Measurements from ENCODE around the gene LRFN2. TPM values are rescaled to one million over a fixed set of nuclear protein-coding genes. Genes with fewer than 3 reads are reported as not detected.

The LRFN2 gene
- polyA plus RNA-seq, 2 donors: 0.26 to 0.28 TPM

- 60 to 70% methylated on average over 9 of the region's 9 CpGs for WGBS, 2 donors
- no peaks in the 10 kb centered on the region for H3K4me1 ChIP-seq (ENCODE audit: control insufficient read depth in 2 of 2, insufficient read depth in 2 of 2, low read length in 1 of 2)
- H3K27ac ChIP-seq (ENCODE audit: low read depth in 2 of 2, low read length in 1 of 2): no peak overlapping the region
- no peaks in the 10 kb centered on the region for H3K27me3 ChIP-seq (ENCODE audit: control insufficient read depth in 1 of 2, insufficient read depth in 2 of 2, low read length in 2 of 2)
- no peaks in the 10 kb centered on the region for H3K9me3 ChIP-seq (ENCODE audit: control insufficient read depth in 2 of 2, insufficient read depth in 1 of 2, low read depth in 1 of 2, low read length in 1 of 2)
- no peaks in the 10 kb centered on the region for H3K36me3 ChIP-seq (ENCODE audit: control insufficient read depth in 2 of 2, insufficient read depth in 2 of 2, low read length in 1 of 2)
- no peak overlapping the region for H3K4me3 ChIP-seq (ENCODE audit: low read depth in 1 of 2, low read length in 2 of 2)
Observed at GRCh38 chr6:40620574-40621240, 33.5 kb upstream of the LRFN2 start.

- WGBS, 2 donors: 53 to 57% methylated on average over 6 of the region's 6 CpGs
- H3K27ac ChIP-seq (ENCODE audit: low read depth in 2 of 2, low read length in 1 of 2): no peak overlapping the region
- no peaks in the 10 kb centered on the region for H3K4me1 ChIP-seq (ENCODE audit: control insufficient read depth in 2 of 2, insufficient read depth in 2 of 2, low read length in 1 of 2)
- peaks cover 0 to 4% of the 10 kb centered on the region in 2 donors for H3K27me3 ChIP-seq (ENCODE audit: control insufficient read depth in 1 of 2, insufficient read depth in 2 of 2, low read length in 2 of 2)
- no peak overlapping the region for H3K4me3 ChIP-seq (ENCODE audit: low read depth in 1 of 2, low read length in 2 of 2)
- H3K36me3 ChIP-seq (ENCODE audit: control insufficient read depth in 2 of 2, insufficient read depth in 2 of 2, low read length in 1 of 2): no peaks in the 10 kb centered on the region
- no peaks in the 10 kb centered on the region for H3K9me3 ChIP-seq (ENCODE audit: control insufficient read depth in 2 of 2, insufficient read depth in 1 of 2, low read depth in 1 of 2, low read length in 1 of 2)
Observed at GRCh38 chr6:40614671-40615070, 27.5 kb upstream of the LRFN2 start.

GRCh38 chr6:40611912-40612311 lies 24.7 kb upstream of the LRFN2 start:
- H3K36me3 ChIP-seq (ENCODE audit: control insufficient read depth in 2 of 2, insufficient read depth in 2 of 2, low read length in 1 of 2): no peaks in the 10 kb centered on the region
- H3K27me3 ChIP-seq (ENCODE audit: control insufficient read depth in 1 of 2, insufficient read depth in 2 of 2, low read length in 2 of 2): peaks cover 0 to 4% of the 10 kb centered on the region in 2 donors
- no peak overlapping the region for H3K4me3 ChIP-seq (ENCODE audit: low read depth in 1 of 2, low read length in 2 of 2)
- no peaks in the 10 kb centered on the region for H3K4me1 ChIP-seq (ENCODE audit: control insufficient read depth in 2 of 2, insufficient read depth in 2 of 2, low read length in 1 of 2)
- H3K9me3 ChIP-seq (ENCODE audit: control insufficient read depth in 2 of 2, insufficient read depth in 1 of 2, low read depth in 1 of 2, low read length in 1 of 2): no peaks in the 10 kb centered on the region
- 72 to 81% methylated on average over 8 of the region's 8 CpGs for WGBS, 2 donors
- H3K27ac ChIP-seq (ENCODE audit: low read depth in 2 of 2, low read length in 1 of 2): no peak overlapping the region

GRCh38 chr6:40611434-40611833 lies 24.3 kb upstream of the LRFN2 start:
- Histone ChIP-seq H3K9me3 (ENCODE audit: control insufficient read depth in 2 of 2, insufficient read depth in 1 of 2, low read depth in 1 of 2, low read length in 1 of 2) (no peaks in the 10 kb centered on the region), H3K27me3 (ENCODE audit: control insufficient read depth in 1 of 2, insufficient read depth in 2 of 2, low read length in 2 of 2) (peaks cover 0 to 4% of the 10 kb centered on the region in 2 donors), H3K4me3 (ENCODE audit: low read depth in 1 of 2, low read length in 2 of 2) (no peak overlapping the region), H3K4me1 (ENCODE audit: control insufficient read depth in 2 of 2, insufficient read depth in 2 of 2, low read length in 1 of 2) (no peaks in the 10 kb centered on the region), H3K27ac (ENCODE audit: low read depth in 2 of 2, low read length in 1 of 2) (no peak overlapping the region), H3K36me3 (ENCODE audit: control insufficient read depth in 2 of 2, insufficient read depth in 2 of 2, low read length in 1 of 2) (no peaks in the 10 kb centered on the region)
- WGBS, 2 donors: 59 to 70% methylated on average over 5 of the region's 5 CpGs

DNA sequence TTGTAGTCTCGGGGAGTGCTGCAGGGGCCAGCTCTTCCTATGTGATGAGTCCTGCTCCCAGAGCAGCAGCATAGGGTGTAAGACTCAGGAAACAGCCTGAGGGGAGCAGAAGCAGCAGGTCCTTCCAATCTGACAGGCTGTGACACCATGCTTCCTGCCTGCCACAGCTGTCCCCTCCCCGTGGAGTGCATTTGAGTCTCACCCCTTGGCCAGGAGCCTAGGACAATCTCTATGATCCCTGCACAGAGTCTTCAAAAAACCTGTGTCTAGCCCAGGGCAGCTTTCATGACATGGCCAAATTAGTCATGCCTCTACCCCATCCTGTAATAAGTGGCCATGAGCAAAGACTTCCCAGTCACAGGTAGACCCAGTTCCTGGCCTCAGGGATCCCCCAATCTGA lies 23.1 kb upstream of the LRFN2 start:
- Histone ChIP-seq H3K4me1 (ENCODE audit: control insufficient read depth in 2 of 2, insufficient read depth in 2 of 2, low read length in 1 of 2) (no peaks in the 10 kb centered on the region), H3K4me3 (ENCODE audit: low read depth in 1 of 2, low read length in 2 of 2) (no peak overlapping the region), H3K9me3 (ENCODE audit: control insufficient read depth in 2 of 2, insufficient read depth in 1 of 2, low read depth in 1 of 2, low read length in 1 of 2) (no peaks in the 10 kb centered on the region), H3K27me3 (ENCODE audit: control insufficient read depth in 1 of 2, insufficient read depth in 2 of 2, low read length in 2 of 2) (peaks cover 0 to 4% of the 10 kb centered on the region in 2 donors), H3K36me3 (ENCODE audit: control insufficient read depth in 2 of 2, insufficient read depth in 2 of 2, low read length in 1 of 2) (no peaks in the 10 kb centered on the region), H3K27ac (ENCODE audit: low read depth in 2 of 2, low read length in 1 of 2) (no peak overlapping the region)
- WGBS, 2 donors: 27 to 32% methylated on average over 2 of the region's 2 CpGs

- no peak overlapping the region for H3K4me3 ChIP-seq (ENCODE audit: low read depth in 1 of 2, low read length in 2 of 2)
- no peaks in the 10 kb centered on the region for H3K36me3 ChIP-seq (ENCODE audit: control insufficient read depth in 2 of 2, insufficient read depth in 2 of 2, low read length in 1 of 2)
- peaks cover 0 to 3% of the 10 kb centered on the region in 2 donors for H3K27me3 ChIP-seq (ENCODE audit: control insufficient read depth in 1 of 2, insufficient read depth in 2 of 2, low read length in 2 of 2)
- 76% methylated on average over 4 of the region's 4 CpGs for whole genome bisulfite sequencing, 2 donors
- H3K9me3 ChIP-seq (ENCODE audit: control insufficient read depth in 2 of 2, insufficient read depth in 1 of 2, low read depth in 1 of 2, low read length in 1 of 2): no peaks in the 10 kb centered on the region
- no peak overlapping the region for H3K27ac ChIP-seq (ENCODE audit: low read depth in 2 of 2, low read length in 1 of 2)
- no peaks in the 10 kb centered on the region for H3K4me1 ChIP-seq (ENCODE audit: control insufficient read depth in 2 of 2, insufficient read depth in 2 of 2, low read length in 1 of 2)
Observed at GRCh38 chr6:40606981-40607380, 19.8 kb upstream of the LRFN2 start.

DNA sequence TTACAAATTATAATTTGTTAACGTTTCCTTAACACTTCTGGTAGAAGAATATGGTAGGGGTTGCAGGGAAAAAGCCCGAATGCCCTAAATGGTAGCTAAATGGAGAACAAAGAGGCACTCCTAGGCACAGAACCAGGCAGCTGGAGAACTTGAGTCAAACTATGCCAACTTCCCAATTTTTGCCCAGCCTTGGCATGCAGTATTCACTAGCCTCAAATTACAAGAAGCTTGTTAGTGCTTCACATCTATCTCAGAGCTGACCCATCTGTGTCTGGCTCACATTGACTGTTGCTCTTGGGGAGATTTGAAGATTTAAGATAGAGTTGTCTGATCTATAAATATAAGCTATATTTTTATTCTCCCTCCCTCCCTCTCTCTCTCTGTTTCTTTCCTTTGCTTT lies 19.4 kb upstream of the LRFN2 start:
- 61 to 67% methylated on average over 2 of the region's 2 CpGs for WGBS, 2 donors
- Histone ChIP-seq H3K4me1 (ENCODE audit: control insufficient read depth in 2 of 2, insufficient read depth in 2 of 2, low read length in 1 of 2) (no peaks in the 10 kb centered on the region), H3K36me3 (ENCODE audit: control insufficient read depth in 2 of 2, insufficient read depth in 2 of 2, low read length in 1 of 2) (no peaks in the 10 kb centered on the region), H3K27me3 (ENCODE audit: control insufficient read depth in 1 of 2, insufficient read depth in 2 of 2, low read length in 2 of 2) (no peaks in the 10 kb centered on the region), H3K27ac (ENCODE audit: low read depth in 2 of 2, low read length in 1 of 2) (no peak overlapping the region), H3K9me3 (ENCODE audit: control insufficient read depth in 2 of 2, insufficient read depth in 1 of 2, low read depth in 1 of 2, low read length in 1 of 2) (no peaks in the 10 kb centered on the region), H3K4me3 (ENCODE audit: low read depth in 1 of 2, low read length in 2 of 2) (no peak overlapping the region)

- Histone ChIP-seq H3K4me1 (ENCODE audit: control insufficient read depth in 2 of 2, insufficient read depth in 2 of 2, low read length in 1 of 2) (no peaks in the 10 kb centered on the region), H3K27ac (ENCODE audit: low read depth in 2 of 2, low read length in 1 of 2) (no peak overlapping the region), H3K36me3 (ENCODE audit: control insufficient read depth in 2 of 2, insufficient read depth in 2 of 2, low read length in 1 of 2) (no peaks in the 10 kb centered on the region), H3K27me3 (ENCODE audit: control insufficient read depth in 1 of 2, insufficient read depth in 2 of 2, low read length in 2 of 2) (peaks cover 0 to 5% of the 10 kb centered on the region in 2 donors), H3K4me3 (ENCODE audit: low read depth in 1 of 2, low read length in 2 of 2) (no peak overlapping the region), H3K9me3 (ENCODE audit: control insufficient read depth in 2 of 2, insufficient read depth in 1 of 2, low read depth in 1 of 2, low read length in 1 of 2) (no peaks in the 10 kb centered on the region)
- 66 to 73% methylated on average over 2 of the region's 2 CpGs for WGBS, 2 donors
Observed at GRCh38 chr6:40604082-40604481, 16.9 kb upstream of the LRFN2 start.

DNA sequence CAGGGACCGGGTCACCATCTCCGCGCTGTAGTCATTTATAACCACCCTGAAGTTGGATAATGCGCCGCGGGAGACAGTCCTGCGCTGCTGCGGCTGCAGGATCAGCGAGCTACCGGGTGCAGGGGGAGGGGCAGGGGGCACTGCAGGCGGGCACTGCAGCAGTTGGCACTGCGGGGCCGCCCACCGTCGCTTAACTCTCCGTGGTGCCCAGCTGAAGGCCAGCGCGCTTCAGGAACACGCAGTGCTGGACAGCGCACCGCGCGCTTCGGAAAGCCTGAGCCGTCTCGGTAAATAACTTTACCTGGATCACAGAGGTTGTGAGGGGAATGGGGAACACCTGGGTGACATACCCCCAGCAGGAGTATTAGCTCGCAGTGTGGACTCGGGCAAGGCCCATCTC lies 12.4 kb upstream of the LRFN2 start:
- 16 to 18% methylated on average over 28 of the region's 28 CpGs for WGBS, 2 donors
- Histone ChIP-seq H3K4me3 (ENCODE audit: low read depth in 1 of 2, low read length in 2 of 2) (no peak overlapping the region), H3K27ac (ENCODE audit: low read depth in 2 of 2, low read length in 1 of 2) (no peak overlapping the region), H3K36me3 (ENCODE audit: control insufficient read depth in 2 of 2, insufficient read depth in 2 of 2, low read length in 1 of 2) (no peaks in the 10 kb centered on the region), H3K4me1 (ENCODE audit: control insufficient read depth in 2 of 2, insufficient read depth in 2 of 2, low read length in 1 of 2) (no peaks in the 10 kb centered on the region), H3K27me3 (ENCODE audit: control insufficient read depth in 1 of 2, insufficient read depth in 2 of 2, low read length in 2 of 2) (peaks cover 0 to 5% of the 10 kb centered on the region in 2 donors), H3K9me3 (ENCODE audit: control insufficient read depth in 2 of 2, insufficient read depth in 1 of 2, low read depth in 1 of 2, low read length in 1 of 2) (no peaks in the 10 kb centered on the region)

- Histone ChIP-seq H3K4me1 (ENCODE audit: control insufficient read depth in 2 of 2, insufficient read depth in 2 of 2, low read length in 1 of 2) (no peaks in the 10 kb centered on the region), H3K27me3 (ENCODE audit: control insufficient read depth in 1 of 2, insufficient read depth in 2 of 2, low read length in 2 of 2) (peaks cover 0 to 5% of the 10 kb centered on the region in 2 donors), H3K9me3 (ENCODE audit: control insufficient read depth in 2 of 2, insufficient read depth in 1 of 2, low read depth in 1 of 2, low read length in 1 of 2) (no peaks in the 10 kb centered on the region), H3K4me3 (ENCODE audit: low read depth in 1 of 2, low read length in 2 of 2) (no peak overlapping the region), H3K27ac (ENCODE audit: low read depth in 2 of 2, low read length in 1 of 2) (no peak overlapping the region), H3K36me3 (ENCODE audit: control insufficient read depth in 2 of 2, insufficient read depth in 2 of 2, low read length in 1 of 2) (no peaks in the 10 kb centered on the region)
- 77 to 84% methylated on average over 5 of the region's 5 CpGs for WGBS, 2 donors
Observed at GRCh38 chr6:40598516-40598915, 11.4 kb upstream of the LRFN2 start.

All from esophagus (tissue), 2 donors.